DMS 273 (cell line): Measurements from ENCODE around the gene TRABD2A.

Experiments
- DNase-seq: peaks from one replicate; lab custom pipeline; 2025; ENCODE audit not compliant: unreplicated experiment; lab: John Stamatoyannopoulos, UW

Gene TRABD2A

GRCh38 chr2:84904717-84905174, 23.9 kb upstream of the TRABD2A start:
- peak; percentile 73 for DNase-seq

GRCh38 chr2:84904151-84904550, 23.3 kb upstream of the TRABD2A start:
- no peak for DNase-seq

GRCh38 chr2:84902526-84902925, 21.6 kb upstream of the TRABD2A start:
- no peak for DNase-seq

GRCh38 chr2:84901593-84902120, 20.8 kb upstream of the TRABD2A start:
- DNase-seq: no peak

GRCh38 chr2:84900971-84901370, 20.1 kb upstream of the TRABD2A start:
- no peak for DNase-seq

- DNase-seq: no peak
Measured at GRCh38 chr2:84899304-84900204, 18.7 kb upstream of the TRABD2A start.

GRCh38 chr2:84897773-84898172, 16.9 kb upstream of the TRABD2A start:
- DNase-seq: no peak

- DNase-seq: no peak
Measured at GRCh38 chr2:84896567-84896966, 15.7 kb upstream of the TRABD2A start.

GRCh38 chr2:84894758-84895520, 14.1 kb upstream of the TRABD2A start:
- peak; percentile 68 for DNase-seq

- DNase-seq: peak; percentile 73
Measured at GRCh38 chr2:84894131-84894586, 13.3 kb upstream of the TRABD2A start.

- DNase-seq: no peak
Measured at GRCh38 chr2:84891355-84892010, 10.6 kb upstream of the TRABD2A start.

GRCh38 chr2:84889332-84889731, 8.4 kb upstream of the TRABD2A start:
- DNase-seq: no peak

GRCh38 chr2:84888401-84889276, 7.8 kb upstream of the TRABD2A start:
- DNase-seq: no peak

GRCh38 chr2:84886791-84887190, 5.9 kb upstream of the TRABD2A start:
- no peak for DNase-seq

GRCh38 chr2:84885111-84885510, 4.2 kb upstream of the TRABD2A start:
- no peak for DNase-seq

GRCh38 chr2:84884449-84884848, 3.6 kb upstream of the TRABD2A start:
- no peak for DNase-seq

GRCh38 chr2:84882775-84883550, 2.1 kb upstream of the TRABD2A start:
- DNase-seq: no peak

- no peak for DNase-seq
Measured at GRCh38 chr2:84882414-84882738, 1.5 kb upstream of the TRABD2A start.

- peak; percentile 93 for DNase-seq
Measured at GRCh38 chr2:84881581-84882413, 913 bp upstream of the TRABD2A start.
